Transverse colon (tissue), 4 donors: ENCODE measurements around the gene PRPF19.

ENCODE experiments used
- POLR2AphosphoS5 ChIP-seq, 3 donors: sonication (generic); formaldehyde crosslinking; IDR thresholded peaks; one replicate each; pipeline ENCODE4 v1.6.1; 2016; ENCODE audit warnings: antibody characterized with exemption in 3 of 3
- TF ChIP-seq, protein P1 (sequence below), 5 experiments: fragments of 200-600 bp in 3 of 5; fragments of 450-650 bp in 2 of 5; sonication (generic) in 3 of 5; IDR thresholded peaks; 1 replicate in 2 of 5; 2 replicates in 3 of 5; pipeline ENCODE4 v1.5.1; 2016 to 2017; ENCODE audit warnings: antibody characterized with exemption in 5 of 5, inconsistent platforms in 3 of 5, mild to moderate bottlenecking in 2 of 5, moderate library complexity in 1 of 5

- TF ChIP-seq, protein P1, sequence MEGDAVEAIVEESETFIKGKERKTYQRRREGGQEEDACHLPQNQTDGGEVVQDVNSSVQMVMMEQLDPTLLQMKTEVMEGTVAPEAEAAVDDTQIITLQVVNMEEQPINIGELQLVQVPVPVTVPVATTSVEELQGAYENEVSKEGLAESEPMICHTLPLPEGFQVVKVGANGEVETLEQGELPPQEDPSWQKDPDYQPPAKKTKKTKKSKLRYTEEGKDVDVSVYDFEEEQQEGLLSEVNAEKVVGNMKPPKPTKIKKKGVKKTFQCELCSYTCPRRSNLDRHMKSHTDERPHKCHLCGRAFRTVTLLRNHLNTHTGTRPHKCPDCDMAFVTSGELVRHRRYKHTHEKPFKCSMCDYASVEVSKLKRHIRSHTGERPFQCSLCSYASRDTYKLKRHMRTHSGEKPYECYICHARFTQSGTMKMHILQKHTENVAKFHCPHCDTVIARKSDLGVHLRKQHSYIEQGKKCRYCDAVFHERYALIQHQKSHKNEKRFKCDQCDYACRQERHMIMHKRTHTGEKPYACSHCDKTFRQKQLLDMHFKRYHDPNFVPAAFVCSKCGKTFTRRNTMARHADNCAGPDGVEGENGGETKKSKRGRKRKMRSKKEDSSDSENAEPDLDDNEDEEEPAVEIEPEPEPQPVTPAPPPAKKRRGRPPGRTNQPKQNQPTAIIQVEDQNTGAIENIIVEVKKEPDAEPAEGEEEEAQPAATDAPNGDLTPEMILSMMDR (IDR thresholded peaks at IDR 0.05) = no peak
- TF ChIP-seq POLR2AphosphoS5 (IDR thresholded peaks at IDR 0.05) = no peak
Measured at GRCh38 chr11:60952742-60953170, 46.4 kb upstream of the PRPF19 start.
